H1 (cell line): ENCODE results near the gene NR2C2. TPM values are rescaled to one million over a fixed set of nuclear protein-coding genes. Genes with fewer than 3 reads are reported as not detected.
A peak's percentile ranks its signal among the peaks of the same experiment; 100 is the strongest.

Experiments
- CTCF ChIA-PET: fragments of 300-600 bp; sonication (Branson Sonifier 250); formaldehyde crosslinking; loops from one replicate; lab custom pipeline; 2021; ENCODE audit not compliant: partially characterized antibody; lab: Charles Lee
- POLR2A ChIA-PET: fragments of 300-600 bp; sonication (Branson Sonifier 250); formaldehyde crosslinking; loops from one replicate; lab custom pipeline; 2021; ENCODE audit warnings: inconsistent platforms; ENCODE audit not compliant: partially characterized antibody; lab: Charles Lee
- DNase-seq, 2 experiments: peaks; one replicate each; pipeline versions ENCODE4 v3.0.0 to v3.0.0-alpha.2; 2010 to 2022; ENCODE audit warnings: low spot score in 2 of 2, low read depth in 1 of 2, mixed read lengths in 1 of 2
- FAIRE-seq: peaks from 2 replicates; lab custom pipeline; 2011; peaks lifted over from hg19 to GRCh38; lab: Jason Lieb, UNC
- H2AFZ ChIP-seq: 2 replicates; pipeline ENCODE4 v1.8.1; 2012; ENCODE audit warnings: low read length, inconsistent platforms
- H2AK5ac ChIP-seq: 2 replicates; pipeline ENCODE4 v1.6.1; 2013; ENCODE audit warnings: low read depth, low read length
- H2BK120ac ChIP-seq: replicated peaks from 2 replicates; pipeline ENCODE3; 2013; ENCODE audit warnings: low read depth, low read length, inconsistent platforms
- H2BK12ac ChIP-seq: 2 replicates; pipeline ENCODE4 v1.6.1; 2013; ENCODE audit warnings: low read depth, low read length
- H2BK15ac ChIP-seq: 2 replicates; pipeline ENCODE4 v1.6.1; 2013; ENCODE audit warnings: low read length
- H2BK20ac ChIP-seq: 2 replicates; pipeline ENCODE4 v1.6.1; 2013; ENCODE audit warnings: low read length
- H2BK5ac ChIP-seq: 2 replicates; pipeline ENCODE4 v1.6.1; 2013; ENCODE audit warnings: low read depth, low read length
- H3K14ac ChIP-seq: 2 replicates; pipeline ENCODE4 v1.6.1; 2013; ENCODE audit warnings: inconsistent platforms; ENCODE audit not compliant: insufficient read length
- H3K18ac ChIP-seq: 2 replicates; pipeline ENCODE4 v1.6.1; 2013; ENCODE audit warnings: low read length; ENCODE audit errors: extremely low read depth
- H3K23ac ChIP-seq: 2 replicates; pipeline ENCODE4 v1.6.1; 2013; ENCODE audit warnings: inconsistent platforms; ENCODE audit not compliant: insufficient read length
- H3K23me2 ChIP-seq: 2 replicates; pipeline ENCODE4 v1.6.1; 2013; ENCODE audit warnings: low read depth, low read length
- H3K27ac ChIP-seq: 2 replicates; pipeline ENCODE4 v1.6.1; 2011; ENCODE audit warnings: low read depth, low read length, inconsistent platforms
- H3K27me3 ChIP-seq, 4 experiments: replicated peaks in 1 of 4; 1 replicate in 1 of 4; 2 replicates in 3 of 4; pipeline versions ENCODE4 v1.6.1 to v1.8.1; 2011 to 2013; ENCODE audit warnings: low read length in 3 of 4, mild to moderate bottlenecking in 3 of 4, inconsistent platforms in 2 of 4, mixed read lengths in 2 of 4, moderate library complexity in 1 of 4; ENCODE audit not compliant: control insufficient read depth in 3 of 4, insufficient read depth in 3 of 4; ENCODE audit errors: extremely low read depth in 1 of 4
- H3K36me3 ChIP-seq, 4 experiments: 2 replicates each; pipeline versions ENCODE4 v1.6.1 to v1.8.1; 2011 to 2013; ENCODE audit warnings: mild to moderate bottlenecking in 4 of 4, low read length in 3 of 4, moderate library complexity in 2 of 4, control low read depth in 1 of 4, inconsistent platforms in 1 of 4; ENCODE audit not compliant: insufficient read depth in 4 of 4, control insufficient read depth in 2 of 4
- H3K4ac ChIP-seq: replicated peaks from 2 replicates; pipeline ENCODE3; 2013; ENCODE audit warnings: low read length, low read depth, mixed read lengths, inconsistent platforms; ENCODE audit not compliant: insufficient read length
- H3K4me1 ChIP-seq, 4 experiments: replicated peaks in 1 of 4; 1 replicate in 1 of 4; 2 replicates in 3 of 4; pipeline versions ENCODE4 v1.6.1 to v1.8.1; 2011 to 2013; ENCODE audit warnings: low read length in 3 of 4, inconsistent platforms in 2 of 4, mixed read lengths in 1 of 4; ENCODE audit not compliant: insufficient read depth in 4 of 4, control insufficient read depth in 3 of 4
- H3K4me2 ChIP-seq, 2 experiments: 2 replicates each; pipeline versions ENCODE4 v1.6.1 to v1.8.1; 2011 to 2013; ENCODE audit warnings: low read depth in 2 of 2, low read length in 2 of 2, control low read depth in 1 of 2, inconsistent platforms in 1 of 2, mild to moderate bottlenecking in 1 of 2; ENCODE audit not compliant: insufficient read depth in 1 of 2
- H3K4me3 ChIP-seq, 4 experiments: fragments of 200-600, 300-600 bp in 1 of 4; sonication (generic), shearing (Covaris generic), sonication (Bioruptor Twin) in 1 of 4; 2 replicates each; pipeline versions ENCODE4 v1.5.1 to v1.8.1; 2011 to 2016; ENCODE audit warnings: low read length in 4 of 4, low read depth in 3 of 4, control low read depth in 2 of 4, inconsistent platforms in 2 of 4, mild to moderate bottlenecking in 2 of 4, mixed read lengths in 1 of 4, moderate library complexity in 1 of 4; ENCODE audit not compliant: insufficient read depth in 2 of 4; ENCODE audit errors: extremely low read depth in 1 of 4
- H3K56ac ChIP-seq: replicated peaks from 2 replicates; pipeline ENCODE3; 2013; ENCODE audit warnings: low read depth, mild to moderate bottlenecking, mixed read lengths, low read length, inconsistent platforms; ENCODE audit not compliant: insufficient read length
- H3K79me1 ChIP-seq: 2 replicates; pipeline ENCODE4 v1.6.1; 2013; ENCODE audit warnings: low read depth, low read length, control low read depth
- H3K79me2 ChIP-seq, 2 experiments: 2 replicates each; pipeline versions ENCODE4 v1.6.1 to v1.8.1; 2012 to 2013; ENCODE audit warnings: low read length in 2 of 2, mild to moderate bottlenecking in 2 of 2, inconsistent platforms in 1 of 2; ENCODE audit not compliant: insufficient read depth in 2 of 2, control insufficient read depth in 1 of 2
- H3K9ac ChIP-seq, 4 experiments: replicated peaks in 1 of 4; 1 replicate in 1 of 4; 2 replicates in 3 of 4; pipeline versions ENCODE4 v1.6.1 to v1.8.1; 2011 to 2013; ENCODE audit warnings: low read depth in 3 of 4, low read length in 3 of 4, control low read depth in 2 of 4, mild to moderate bottlenecking in 2 of 4, moderate library complexity in 2 of 4, inconsistent platforms in 1 of 4; ENCODE audit errors: extremely low read depth in 1 of 4
- H3K9me3 ChIP-seq, 2 experiments: 2 replicates each; pipeline versions ENCODE4 v1.6.1 to v1.8.1; 2012 to 2013; ENCODE audit warnings: mild to moderate bottlenecking in 2 of 2, moderate library complexity in 2 of 2, control low read depth in 1 of 2, inconsistent platforms in 1 of 2, low read depth in 1 of 2, low read length in 1 of 2, mixed read lengths in 1 of 2; ENCODE audit not compliant: insufficient read depth in 2 of 2
- H4K20me1 ChIP-seq, 2 experiments: replicated peaks in 1 of 2; 2 replicates each; pipeline versions ENCODE3 to v1.8.1; 2011 to 2013; ENCODE audit warnings: inconsistent platforms in 2 of 2, low read length in 2 of 2, mild to moderate bottlenecking in 1 of 2; ENCODE audit not compliant: insufficient read depth in 2 of 2, control insufficient read depth in 1 of 2
- H4K5ac ChIP-seq: 2 replicates; pipeline ENCODE4 v1.6.1; 2013; ENCODE audit warnings: low read length, low read depth, mixed read lengths, inconsistent platforms; ENCODE audit not compliant: insufficient read length
- H4K8ac ChIP-seq: 2 replicates; pipeline ENCODE4 v1.8.0; 2013; ENCODE audit warnings: mild to moderate bottlenecking, moderate library complexity, low read length, inconsistent platforms; ENCODE audit not compliant: insufficient read depth; ENCODE audit errors: extremely low read depth
- H4K91ac ChIP-seq: replicated peaks from 2 replicates; pipeline ENCODE3; 2013; ENCODE audit warnings: low read length, mixed read lengths, inconsistent platforms; ENCODE audit not compliant: insufficient read length
- ASH2L ChIP-seq: fragments of 200-600, 300-600 bp; sonication (generic); IDR thresholded peaks from one replicate; pipeline ENCODE4 v1.7.1; 2017; ENCODE audit warnings: low read length
- BCL11A ChIP-seq, 2 experiments: IDR thresholded peaks; one replicate each; pipeline ENCODE4 v1.6.1; 2011; ENCODE audit warnings: low read depth in 2 of 2, low read length in 2 of 2, mild to moderate bottlenecking in 2 of 2
- CTBP2 ChIP-seq: IDR thresholded peaks from 2 replicates; pipeline ENCODE4 v1.7.0; 2011; ENCODE audit warnings: borderline replicate concordance, mild to moderate bottlenecking, moderate library complexity, mixed read lengths, low read length; ENCODE audit not compliant: insufficient read depth, insufficient read length
- HDAC6 ChIP-seq: IDR thresholded peaks from one replicate; pipeline ENCODE4 v1.7.1; 2012; ENCODE audit warnings: low read depth, mild to moderate bottlenecking, inconsistent platforms, low read length, moderate library complexity
- POLR2AphosphoS5 ChIP-seq: IDR thresholded peaks from 2 replicates; pipeline ENCODE4 v1.6.1; 2011; ENCODE audit warnings: low read depth, low read length
- RBBP5 ChIP-seq: IDR thresholded peaks from 2 replicates; pipeline ENCODE4 v1.7.1; 2012; ENCODE audit warnings: low read depth, mild to moderate bottlenecking, inconsistent platforms, low read length, moderate library complexity, borderline replicate concordance
- SIX5 ChIP-seq: IDR thresholded peaks from 2 replicates; pipeline ENCODE4 v1.6.1; 2011; ENCODE audit warnings: mild to moderate bottlenecking, low read depth, low read length
- TAF1 ChIP-seq: IDR thresholded peaks from 2 replicates; pipeline ENCODE4 v1.6.1; 2011; ENCODE audit warnings: mild to moderate bottlenecking, low read depth, low read length
- TEAD4 ChIP-seq: IDR thresholded peaks from 2 replicates; pipeline ENCODE4 v1.6.1; 2012; ENCODE audit warnings: low read depth, low read length, inconsistent platforms, mixed read lengths
- YY1 ChIP-seq: IDR thresholded peaks from 2 replicates; pipeline ENCODE4 v1.6.1; 2011; ENCODE audit warnings: low read depth, mild to moderate bottlenecking, low read length
- WGBS, 2 experiments: shearing (Covaris generic) in 1 of 2; methylation state at CpG; one replicate each; pipeline versions ENCODE4 v1.1.6 to v1.1.7; 2013 to 2015; ENCODE audit warnings: low lambda C conversion rate in 2 of 2, mixed read lengths in 2 of 2, inconsistent platforms in 1 of 2, low coverage in 1 of 2, missing lambda C conversion rate in 1 of 2; ENCODE audit not compliant: insufficient replicate concordance in 2 of 2, insufficient coverage in 1 of 2, insufficient read length in 1 of 2; ENCODE audit errors: extremely low coverage in 1 of 2, missing lambda C conversion rate in 1 of 2; 5-methylcytosine and 5-hydroxymethylcytosine counted together
- polyA plus RNA-seq, 7 experiments: library from polyadenylated mRNA; depleted of rRNA in 3 of 7; stranded (reverse) in 5 of 7; unstranded in 2 of 7; fragments of >200 nt in 5 of 7; fragments of 200-250 nt in 2 of 7; gene quantifications; 1 replicate in 5 of 7; 2 replicates in 1 of 7; 4 replicates in 1 of 7; pipeline versions ENCODE4 v1.2.1 to v1.2.3, GENCODE V29; 2011 to 2013; ENCODE audit warnings: missing spikeins in 2 of 7, mixed read lengths in 2 of 7
- total RNA-seq: library from RNA; stranded (reverse); fragmentation: NEBNext Ultra II Directional; extraction: Animal tissue kit (Norgen Biotek cat#: 25700); gene quantifications from 2 replicates; pipeline ENCODE4 v1.2.1, GENCODE V29; 2021
- TF ChIP-seq, protein P1 (sequence below), 3 experiments: IDR thresholded peaks; 1 replicate in 2 of 3; 2 replicates in 1 of 3; pipeline versions ENCODE4 v1.5.1 to v1.6.1; 2011; ENCODE audit warnings: low read length in 3 of 3, mild to moderate bottlenecking in 3 of 3, inconsistent platforms in 2 of 3, low read depth in 1 of 3, moderate library complexity in 1 of 3; ENCODE audit not compliant: insufficient read depth in 1 of 3; ENCODE audit errors: control extremely low read depth in 1 of 3

The NR2C2 gene
- total and polyA plus RNA-seq, 2 of the 8 experiments (the other 6 are each of a cell fraction or from before 2014, with no cell fraction given), result 16.6 to 44.4 TPM

DNA sequence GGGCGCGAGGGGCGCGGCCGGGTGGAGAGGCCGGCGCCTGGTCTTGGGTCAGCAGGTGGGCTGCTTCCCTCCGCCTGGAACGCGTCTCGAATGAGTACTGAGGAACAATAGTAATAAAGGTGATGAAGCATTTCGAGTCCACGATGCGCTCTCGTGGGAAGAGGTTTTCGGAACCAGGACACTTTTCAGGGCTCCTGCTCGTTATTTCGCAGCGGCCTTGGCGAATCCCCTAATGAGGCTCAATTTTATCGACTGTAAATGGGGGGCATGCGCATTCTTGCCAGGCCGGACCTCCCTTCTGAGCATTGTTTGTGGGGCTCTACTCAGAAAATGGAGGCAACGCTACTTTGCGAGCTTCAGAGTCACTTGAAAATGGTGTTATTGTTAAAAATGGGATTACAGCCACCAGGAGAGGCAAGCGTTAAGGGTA is 1.2 kb downstream of the NR2C2 start:
- Histone ChIP-seq H3K27ac (peak overlapping the region; percentile 98), H3K4ac (no peak overlapping the region), H3K18ac (peak overlapping the region; percentile 93; the same call in 1 of the 2 replicates), H3K4me2 (peak overlapping the region; percentile 92 to 95), H2AK5ac (peak overlapping the region; percentile 75; the same call in 1 of the 2 replicates), H2BK5ac (peak overlapping the region; percentile 91), H3K4me3 (peak overlapping the region; percentile 58 to 93 (median 86)), H4K8ac (peak overlapping the region; percentile 97), H3K79me1 (peaks cover 4% of the 10 kb centered on the region), H3K27me3 (no peaks in the 10 kb centered on the region), H3K79me2 (peaks cover 41 to 86% of the 10 kb centered on the region in 2 experiments), H3K56ac (peak overlapping the region; percentile 75), H4K5ac (peak overlapping the region; percentile 93), H3K23me2 (no peaks in the 10 kb centered on the region), H3K36me3 (peaks cover 13 to 35% (median 16%) of the 10 kb centered on the region in 4 experiments), H3K9ac (peak overlapping the region; percentile 75 to 96 (median 92)), H2AFZ (peak overlapping the region; percentile 97; the same call in 1 of the 2 replicates), H3K23ac (no peak overlapping the region), H4K20me1 (peaks cover 5 to 11% of the 10 kb centered on the region in 2 experiments), H3K4me1 (peaks cover 3 to 10% (median 4%) of the 10 kb centered on the region in 4 experiments; a peak in 4 of 7 replicates), H2BK15ac (0 out of 2 replicates have a peak overlapping the region, but pooled peaks have one; percentile 53), H3K14ac (no peak overlapping the region), H2BK20ac (no peak overlapping the region), H2BK12ac (peak overlapping the region; percentile 90; the same call in 1 of the 2 replicates), H2BK120ac (no peak overlapping the region), H3K9me3 (no peaks in the 10 kb centered on the region), H4K91ac (peak overlapping the region; percentile 5)
- 1% methylated on average over 19 of the region's 26 CpGs; no CpG with 5 or more reads in 1 of the 2 experiments for WGBS, 2 experiments
- ChIA-PET CTCF (interaction anchor here (0.6 kb wide), 1 partner anchor 17 kb away, joined by 3 read pairs; no protein-coding TSS in a partner anchor), POLR2A (interaction anchor here (0.6 to 1.5 kb wide), 14 partner anchors 9 to 384 kb away, joined by 3 to 7 read pairs (median 3); partner anchors contain the start of gene MRPS25)
- DNase-seq, result no peak
- no peak for FAIRE-seq
- TF ChIP-seq, protein P1, sequence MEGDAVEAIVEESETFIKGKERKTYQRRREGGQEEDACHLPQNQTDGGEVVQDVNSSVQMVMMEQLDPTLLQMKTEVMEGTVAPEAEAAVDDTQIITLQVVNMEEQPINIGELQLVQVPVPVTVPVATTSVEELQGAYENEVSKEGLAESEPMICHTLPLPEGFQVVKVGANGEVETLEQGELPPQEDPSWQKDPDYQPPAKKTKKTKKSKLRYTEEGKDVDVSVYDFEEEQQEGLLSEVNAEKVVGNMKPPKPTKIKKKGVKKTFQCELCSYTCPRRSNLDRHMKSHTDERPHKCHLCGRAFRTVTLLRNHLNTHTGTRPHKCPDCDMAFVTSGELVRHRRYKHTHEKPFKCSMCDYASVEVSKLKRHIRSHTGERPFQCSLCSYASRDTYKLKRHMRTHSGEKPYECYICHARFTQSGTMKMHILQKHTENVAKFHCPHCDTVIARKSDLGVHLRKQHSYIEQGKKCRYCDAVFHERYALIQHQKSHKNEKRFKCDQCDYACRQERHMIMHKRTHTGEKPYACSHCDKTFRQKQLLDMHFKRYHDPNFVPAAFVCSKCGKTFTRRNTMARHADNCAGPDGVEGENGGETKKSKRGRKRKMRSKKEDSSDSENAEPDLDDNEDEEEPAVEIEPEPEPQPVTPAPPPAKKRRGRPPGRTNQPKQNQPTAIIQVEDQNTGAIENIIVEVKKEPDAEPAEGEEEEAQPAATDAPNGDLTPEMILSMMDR (IDR thresholded peaks at IDR 0.05; ENCODE audit: control extremely low read depth in 1 of 3, insufficient read depth in 1 of 3, low read depth in 1 of 3, low read length in 3 of 3), result no peak
- TF ChIP-seq TAF1 (no peak; the same call in 1 of the 2 replicates), BCL11A (IDR thresholded peaks at IDR 0.05; ENCODE audit: low read depth in 2 of 2, low read length in 2 of 2) (no peak), ASH2L (no peak), TEAD4 (no peak), POLR2AphosphoS5 (peak; percentile 88), YY1 (peak; percentile 66; the same call in 1 of the 2 replicates), CTBP2 (no peak), SIX5 (no peak), RBBP5 (no peak), HDAC6 (no peak)
